K562 (cell line): ENCODE measurements around the gene CCDC106. TPM values are rescaled to one million over a fixed set of nuclear protein-coding genes. Genes with fewer than 3 reads are reported as not detected.

Source experiments
- HOXB6 ChIP-seq: fragments of 250-450 bp; sonication (Bioruptor Pico); IDR thresholded peaks from 2 replicates; pipeline ENCODE4 v1.5.1; 2022; ENCODE audit warnings: mild to moderate bottlenecking, borderline replicate concordance
- MBD2 ChIP-seq: sonication (generic); IDR thresholded peaks from 2 replicates; pipeline ENCODE4 v1.6.1; 2016; ENCODE audit warnings: low read depth, borderline replicate concordance
- NCOA1 ChIP-seq: fragments of 450-650 bp; IDR thresholded peaks from 2 replicates; pipeline ENCODE4 v1.6.1; 2016; ENCODE audit warnings: low read depth
- POLR2B ChIP-seq: fragments of 450-650 bp; IDR thresholded peaks from 2 replicates; pipeline ENCODE4 v1.6.1; 2018; ENCODE audit warnings: low read depth; ENCODE audit not compliant: partially characterized antibody
- SREBF1 ChIP-seq: fragments of 150-350 bp; IDR thresholded peaks from 2 replicates; pipeline ENCODE4 v1.6.1; 2014; ENCODE audit warnings: antibody characterized with exemption, low read depth, low read length, borderline replicate concordance
- TOE1 ChIP-seq, 2 experiments: fragments of 450-650 bp in 1 of 2; sonication (generic) in 1 of 2; formaldehyde crosslinking in 1 of 2; IDR thresholded peaks; 2 replicates each; pipeline versions ENCODE4 v1.7.1 to v1.8.0; 2016 to 2022; ENCODE audit warnings: borderline replicate concordance in 2 of 2, mild to moderate bottlenecking in 2 of 2, antibody characterized with exemption in 1 of 2, inconsistent platforms in 1 of 2, low read depth in 1 of 2, missing genetic modification reagents in 1 of 2, moderate library complexity in 1 of 2
- polyA plus RNA-seq, 8 experiments: library from polyadenylated mRNA; depleted of rRNA in 4 of 8; stranded (reverse) in 5 of 8; unstranded in 3 of 8; fragments of >200 nt; fragmentation: Nextera tagmentation in 2 of 8; fragmentation: Illumina TruSeq in 1 of 8; extraction: Ambion mirVana in 2 of 8; extraction: Trizol in 1 of 8; gene quantifications; 2 replicates each; pipeline versions ENCODE4 v1.2.1 to v1.2.3, GENCODE V29; 2011 to 2014; ENCODE audit warnings: inconsistent platforms in 1 of 8, missing spikeins in 1 of 8
- total RNA-seq, 7 experiments: library from RNA; depleted of rRNA in 6 of 7; stranded (reverse); fragments of >200 nt in 6 of 7; fragmentation: Illumina TruSeq in 2 of 7; extraction: Trizol in 2 of 7; gene quantifications; 2 replicates each; pipeline versions ENCODE4 v1.2.1 to v1.2.3, GENCODE V29; 2011 to 2021; ENCODE audit warnings: low replicate concordance in 1 of 7
- TF ChIP-seq, protein P1 (sequence below): sonication (generic); formaldehyde crosslinking; IDR thresholded peaks from 2 replicates; pipeline ENCODE4 v1.8.1; 2023; ENCODE audit warnings: mild to moderate bottlenecking, missing genetic modification reagents
- TF ChIP-seq, protein P2 (sequence below), 3 experiments: IDR thresholded peaks in 2 of 3; conservative IDR thresholded peaks in 1 of 3; 2 replicates each; pipeline ENCODE4 v1.5.1; 2011 to 2012; ENCODE audit warnings: low read length in 3 of 3, mild to moderate bottlenecking in 3 of 3, control low read depth in 2 of 3, improper control_type of control experiment in 1 of 3, inconsistent platforms in 1 of 3, low read depth in 1 of 3, mixed read lengths in 1 of 3, moderate library complexity in 1 of 3; ENCODE audit not compliant: insufficient read depth in 2 of 3
- TF ChIP-seq, protein P3 (sequence below): fragments of 250-450 bp; sonication (Bioruptor Pico); IDR thresholded peaks from 2 replicates; pipeline ENCODE4 v1.5.0; 2020; ENCODE audit warnings: mild to moderate bottlenecking, borderline replicate concordance
- TF ChIP-seq, protein P4 (sequence below), 2 experiments: IDR thresholded peaks; 2 replicates each; pipeline ENCODE4 v1.6.1; 2012; ENCODE audit warnings: improper control_type of control experiment in 2 of 2, low read depth in 2 of 2, low read length in 2 of 2, borderline replicate concordance in 1 of 2
- TF ChIP-seq, protein P5 (sequence below): fragments of 450-650 bp; formaldehyde crosslinking; IDR thresholded peaks from 2 replicates; pipeline ENCODE4 v1.4.0; 2022; ENCODE audit warnings: missing genetic modification characterization
- TF ChIP-seq, protein P6 (sequence below): fragments of 250-450 bp; sonication (Bioruptor Pico); IDR thresholded peaks from 2 replicates; pipeline ENCODE4 v1.8.0; 2021; ENCODE audit warnings: mild to moderate bottlenecking, moderate library complexity

Gene CCDC106
- total and polyA plus RNA-seq, 9 of the 15 experiments (the other 6 are each of a cell fraction or from before 2014, with no cell fraction given): 0.10 to 27.5 (median 15.0) TPM; not detected in 1

DNA sequence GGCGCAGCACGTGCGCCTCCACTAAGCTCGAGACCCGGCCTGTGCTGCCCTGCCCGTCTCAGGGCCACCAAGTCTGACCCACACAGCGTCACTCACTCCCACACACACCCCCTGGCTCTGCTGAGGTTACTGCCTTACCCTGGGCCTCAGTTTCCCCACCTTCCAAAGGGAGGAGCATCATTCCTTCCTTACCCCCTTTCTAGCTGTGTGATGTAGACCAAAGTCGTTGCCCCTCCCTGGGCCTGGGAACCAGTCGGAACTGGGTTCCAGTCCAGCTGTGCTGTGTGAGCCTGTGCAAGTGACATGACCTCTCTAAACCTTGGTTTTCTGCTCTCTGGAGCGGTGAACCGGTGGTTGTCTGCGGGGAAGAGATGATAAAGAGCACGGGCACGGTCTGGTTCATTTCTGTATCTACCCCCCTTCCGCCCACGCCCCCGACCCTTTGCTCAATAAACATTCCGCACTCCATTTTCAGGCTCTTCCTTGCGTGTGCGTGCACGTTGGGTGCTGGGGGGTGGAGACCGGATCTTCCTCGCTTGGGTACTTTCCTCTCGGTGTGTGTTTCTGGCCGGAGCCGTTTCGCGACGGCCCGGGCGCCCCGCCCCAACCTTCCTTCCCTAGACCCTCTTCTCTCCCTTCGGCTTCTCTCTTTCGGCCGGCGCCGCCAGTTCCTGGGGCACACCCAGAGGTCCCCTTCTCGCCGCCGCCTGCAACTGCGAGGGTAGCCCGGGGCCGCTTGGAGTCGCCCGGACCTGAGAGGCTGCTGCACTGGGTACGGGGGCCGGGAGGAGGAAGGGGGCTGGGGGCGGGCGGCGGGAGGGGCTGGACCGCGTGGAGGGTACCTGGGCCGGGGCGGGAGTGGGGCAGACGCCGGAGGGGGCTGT, 4.8 kb upstream of the CCDC106 start, which contains the start of gene ZNF581 (continued):
- TF ChIP-seq, protein P1, sequence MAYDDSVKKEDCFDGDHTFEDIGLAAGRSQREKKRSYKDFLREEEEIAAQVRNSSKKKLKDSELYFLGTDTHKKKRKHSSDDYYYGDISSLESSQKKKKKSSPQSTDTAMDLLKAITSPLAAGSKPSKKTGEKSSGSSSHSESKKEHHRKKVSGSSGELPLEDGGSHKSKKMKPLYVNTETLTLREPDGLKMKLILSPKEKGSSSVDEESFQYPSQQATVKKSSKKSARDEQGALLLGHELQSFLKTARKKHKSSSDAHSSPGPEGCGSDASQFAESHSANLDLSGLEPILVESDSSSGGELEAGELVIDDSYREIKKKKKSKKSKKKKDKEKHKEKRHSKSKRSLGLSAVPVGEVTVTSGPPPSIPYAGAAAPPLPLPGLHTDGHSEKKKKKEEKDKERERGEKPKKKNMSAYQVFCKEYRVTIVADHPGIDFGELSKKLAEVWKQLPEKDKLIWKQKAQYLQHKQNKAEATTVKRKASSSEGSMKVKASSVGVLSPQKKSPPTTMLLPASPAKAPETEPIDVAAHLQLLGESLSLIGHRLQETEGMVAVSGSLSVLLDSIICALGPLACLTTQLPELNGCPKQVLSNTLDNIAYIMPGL (CRISPR knock-in tag): no peak
- TF ChIP-seq, protein P2, sequence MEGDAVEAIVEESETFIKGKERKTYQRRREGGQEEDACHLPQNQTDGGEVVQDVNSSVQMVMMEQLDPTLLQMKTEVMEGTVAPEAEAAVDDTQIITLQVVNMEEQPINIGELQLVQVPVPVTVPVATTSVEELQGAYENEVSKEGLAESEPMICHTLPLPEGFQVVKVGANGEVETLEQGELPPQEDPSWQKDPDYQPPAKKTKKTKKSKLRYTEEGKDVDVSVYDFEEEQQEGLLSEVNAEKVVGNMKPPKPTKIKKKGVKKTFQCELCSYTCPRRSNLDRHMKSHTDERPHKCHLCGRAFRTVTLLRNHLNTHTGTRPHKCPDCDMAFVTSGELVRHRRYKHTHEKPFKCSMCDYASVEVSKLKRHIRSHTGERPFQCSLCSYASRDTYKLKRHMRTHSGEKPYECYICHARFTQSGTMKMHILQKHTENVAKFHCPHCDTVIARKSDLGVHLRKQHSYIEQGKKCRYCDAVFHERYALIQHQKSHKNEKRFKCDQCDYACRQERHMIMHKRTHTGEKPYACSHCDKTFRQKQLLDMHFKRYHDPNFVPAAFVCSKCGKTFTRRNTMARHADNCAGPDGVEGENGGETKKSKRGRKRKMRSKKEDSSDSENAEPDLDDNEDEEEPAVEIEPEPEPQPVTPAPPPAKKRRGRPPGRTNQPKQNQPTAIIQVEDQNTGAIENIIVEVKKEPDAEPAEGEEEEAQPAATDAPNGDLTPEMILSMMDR (IDR thresholded peaks at IDR 0.05 in 2 of 3, conservative IDR thresholded peaks at IDR 0.05 in 1 of 3; ENCODE audit: insufficient read depth in 2 of 3, low read depth in 1 of 3, low read length in 3 of 3): no peak; a peak in 1 of 6 replicates
- TF ChIP-seq MBD2 (peak; percentile 65; the same call in 1 of the 2 replicates), POLR2B (peak; percentile 63), HOXB6 (CRISPR knock-in tag) (no peak), TOE1 (IDR thresholded peaks at IDR 0.05; ENCODE audit: borderline replicate concordance) (peak; percentile 85), TOE1 (CRISPR knock-in tag; IDR thresholded peaks at IDR 0.05; ENCODE audit: borderline replicate concordance, low read depth) (no peak), SREBF1 (no peak), NCOA1 (peak; percentile 98)
- TF ChIP-seq, protein P3, sequence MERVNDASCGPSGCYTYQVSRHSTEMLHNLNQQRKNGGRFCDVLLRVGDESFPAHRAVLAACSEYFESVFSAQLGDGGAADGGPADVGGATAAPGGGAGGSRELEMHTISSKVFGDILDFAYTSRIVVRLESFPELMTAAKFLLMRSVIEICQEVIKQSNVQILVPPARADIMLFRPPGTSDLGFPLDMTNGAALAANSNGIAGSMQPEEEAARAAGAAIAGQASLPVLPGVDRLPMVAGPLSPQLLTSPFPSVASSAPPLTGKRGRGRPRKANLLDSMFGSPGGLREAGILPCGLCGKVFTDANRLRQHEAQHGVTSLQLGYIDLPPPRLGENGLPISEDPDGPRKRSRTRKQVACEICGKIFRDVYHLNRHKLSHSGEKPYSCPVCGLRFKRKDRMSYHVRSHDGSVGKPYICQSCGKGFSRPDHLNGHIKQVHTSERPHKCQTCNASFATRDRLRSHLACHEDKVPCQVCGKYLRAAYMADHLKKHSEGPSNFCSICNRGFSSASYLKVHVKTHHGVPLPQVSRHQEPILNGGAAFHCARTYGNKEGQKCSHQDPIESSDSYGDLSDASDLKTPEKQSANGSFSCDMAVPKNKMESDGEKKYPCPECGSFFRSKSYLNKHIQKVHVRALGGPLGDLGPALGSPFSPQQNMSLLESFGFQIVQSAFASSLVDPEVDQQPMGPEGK (CRISPR knock-in tag): no peak
- TF ChIP-seq, protein P4, sequence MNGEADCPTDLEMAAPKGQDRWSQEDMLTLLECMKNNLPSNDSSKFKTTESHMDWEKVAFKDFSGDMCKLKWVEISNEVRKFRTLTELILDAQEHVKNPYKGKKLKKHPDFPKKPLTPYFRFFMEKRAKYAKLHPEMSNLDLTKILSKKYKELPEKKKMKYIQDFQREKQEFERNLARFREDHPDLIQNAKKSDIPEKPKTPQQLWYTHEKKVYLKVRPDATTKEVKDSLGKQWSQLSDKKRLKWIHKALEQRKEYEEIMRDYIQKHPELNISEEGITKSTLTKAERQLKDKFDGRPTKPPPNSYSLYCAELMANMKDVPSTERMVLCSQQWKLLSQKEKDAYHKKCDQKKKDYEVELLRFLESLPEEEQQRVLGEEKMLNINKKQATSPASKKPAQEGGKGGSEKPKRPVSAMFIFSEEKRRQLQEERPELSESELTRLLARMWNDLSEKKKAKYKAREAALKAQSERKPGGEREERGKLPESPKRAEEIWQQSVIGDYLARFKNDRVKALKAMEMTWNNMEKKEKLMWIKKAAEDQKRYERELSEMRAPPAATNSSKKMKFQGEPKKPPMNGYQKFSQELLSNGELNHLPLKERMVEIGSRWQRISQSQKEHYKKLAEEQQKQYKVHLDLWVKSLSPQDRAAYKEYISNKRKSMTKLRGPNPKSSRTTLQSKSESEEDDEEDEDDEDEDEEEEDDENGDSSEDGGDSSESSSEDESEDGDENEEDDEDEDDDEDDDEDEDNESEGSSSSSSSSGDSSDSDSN (IDR thresholded peaks at IDR 0.05; ENCODE audit: borderline replicate concordance in 1 of 2, low read depth in 2 of 2, low read length in 2 of 2): peak; percentile 79 to 80; a peak in 2 of 4 replicates
- TF ChIP-seq, protein P5, sequence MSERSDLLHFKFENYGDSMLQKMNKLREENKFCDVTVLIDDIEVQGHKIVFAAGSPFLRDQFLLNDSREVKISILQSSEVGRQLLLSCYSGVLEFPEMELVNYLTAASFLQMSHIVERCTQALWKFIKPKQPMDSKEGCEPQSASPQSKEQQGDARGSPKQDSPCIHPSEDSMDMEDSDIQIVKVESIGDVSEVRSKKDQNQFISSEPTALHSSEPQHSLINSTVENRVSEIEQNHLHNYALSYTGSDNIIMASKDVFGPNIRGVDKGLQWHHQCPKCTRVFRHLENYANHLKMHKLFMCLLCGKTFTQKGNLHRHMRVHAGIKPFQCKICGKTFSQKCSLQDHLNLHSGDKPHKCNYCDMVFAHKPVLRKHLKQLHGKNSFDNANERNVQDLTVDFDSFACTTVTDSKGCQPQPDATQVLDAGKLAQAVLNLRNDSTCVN (CRISPR knock-in tag): no peak
- TF ChIP-seq, protein P6, sequence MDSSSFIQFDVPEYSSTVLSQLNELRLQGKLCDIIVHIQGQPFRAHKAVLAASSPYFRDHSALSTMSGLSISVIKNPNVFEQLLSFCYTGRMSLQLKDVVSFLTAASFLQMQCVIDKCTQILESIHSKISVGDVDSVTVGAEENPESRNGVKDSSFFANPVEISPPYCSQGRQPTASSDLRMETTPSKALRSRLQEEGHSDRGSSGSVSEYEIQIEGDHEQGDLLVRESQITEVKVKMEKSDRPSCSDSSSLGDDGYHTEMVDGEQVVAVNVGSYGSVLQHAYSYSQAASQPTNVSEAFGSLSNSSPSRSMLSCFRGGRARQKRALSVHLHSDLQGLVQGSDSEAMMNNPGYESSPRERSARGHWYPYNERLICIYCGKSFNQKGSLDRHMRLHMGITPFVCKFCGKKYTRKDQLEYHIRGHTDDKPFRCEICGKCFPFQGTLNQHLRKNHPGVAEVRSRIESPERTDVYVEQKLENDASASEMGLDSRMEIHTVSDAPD: no peak
